Endothelial cell of umbilical vein (primary cell): ENCODE results near the gene NUTF2. TPM values are rescaled to one million over a fixed set of nuclear protein-coding genes. Genes with fewer than 3 reads are reported as not detected.

Experiments used
- BruUV-seq: library from RNA; stranded (reverse); fragments of 400-500 nt; replicated peaks from 2 replicates; lab custom pipeline; 2021; lab: Mats Ljungman, UMichigan
- CTCF ChIA-PET: fragments of 300-600, 350-600 bp; sonication (Branson Sonifier 250); formaldehyde crosslinking; loops from one replicate; lab custom pipeline; 2021; ENCODE audit warnings: antibody characterized with exemption, inconsistent platforms; lab: Charles Lee
- POLR2A ChIA-PET: fragments of 300-600, 350-600 bp; sonication (Branson Sonifier 250); formaldehyde crosslinking; loops from one replicate; lab custom pipeline; 2021; ENCODE audit warnings: antibody characterized with exemption, inconsistent platforms; lab: Charles Lee
- DNase-seq: peaks from one replicate; pipeline ENCODE4 v3.0.0-alpha.2; 2011; ENCODE audit warnings: low read depth, low spot score
- FAIRE-seq: peaks from 2 replicates; lab custom pipeline; 2011; peaks lifted over from hg19 to GRCh38; lab: Jason Lieb, UNC
- H2AFZ ChIP-seq: 2 replicates; pipeline ENCODE4 v1.6.0; 2012; ENCODE audit warnings: low read depth, low read length, control low read depth, inconsistent platforms
- H3K27ac ChIP-seq: 2 replicates; pipeline ENCODE4 v1.5.1; 2011; ENCODE audit warnings: low read depth, mild to moderate bottlenecking, control low read depth, low read length, moderate library complexity; ENCODE audit not compliant: insufficient read depth
- H3K27me3 ChIP-seq, 2 experiments: 2 replicates each; pipeline versions ENCODE4 v1.6.0 to v1.6.1; 2011; ENCODE audit warnings: low read length in 2 of 2, mixed read lengths in 1 of 2; ENCODE audit not compliant: control insufficient read depth in 2 of 2, insufficient read depth in 2 of 2
- H3K36me3 ChIP-seq, 2 experiments: 2 replicates in 1 of 2; 3 replicates in 1 of 2; pipeline ENCODE4 v1.5.1; 2011; ENCODE audit warnings: low read length in 2 of 2, mild to moderate bottlenecking in 1 of 2, moderate library complexity in 1 of 2; ENCODE audit not compliant: control insufficient read depth in 2 of 2, insufficient read depth in 2 of 2; ENCODE audit errors: extremely low read depth in 1 of 2
- H3K4me1 ChIP-seq: 3 replicates; pipeline ENCODE4 v1.5.1; 2011; ENCODE audit warnings: mild to moderate bottlenecking, low read length; ENCODE audit not compliant: control insufficient read depth, insufficient read depth; ENCODE audit errors: extremely low read depth
- H3K4me2 ChIP-seq: 2 replicates; pipeline ENCODE4 v1.6.1; 2011; ENCODE audit warnings: low read length, control low read depth, mixed read lengths; ENCODE audit not compliant: insufficient read depth
- H3K4me3 ChIP-seq, 3 experiments: fragments of 200-600 bp in 1 of 3; sonication (generic), shearing (Covaris generic) in 1 of 3; replicated peaks in 1 of 3; 2 replicates each; pipeline ENCODE4 v1.5.1; 2011 to 2016; ENCODE audit warnings: control low read depth in 3 of 3, low read length in 3 of 3, mild to moderate bottlenecking in 2 of 3, inconsistent platforms in 1 of 3, low read depth in 1 of 3, moderate library complexity in 1 of 3; ENCODE audit not compliant: insufficient read depth in 1 of 3
- H3K79me2 ChIP-seq: 2 replicates; pipeline ENCODE4 v1.6.0; 2012; ENCODE audit warnings: low read length, inconsistent platforms; ENCODE audit not compliant: control insufficient read depth, insufficient read depth
- H3K9ac ChIP-seq: replicated peaks from 2 replicates; pipeline ENCODE3; 2011; ENCODE audit warnings: low read length, control low read depth; ENCODE audit not compliant: insufficient read depth; ENCODE audit errors: extremely low read depth
- H3K9me1 ChIP-seq: replicated peaks from 3 replicates; pipeline ENCODE4 v1.6.0; 2011; ENCODE audit warnings: mild to moderate bottlenecking, low read length; ENCODE audit not compliant: control insufficient read depth, insufficient read depth; ENCODE audit errors: extremely low read depth
- H3K9me3 ChIP-seq: replicated peaks from 2 replicates; pipeline ENCODE4 v1.5.1; 2012; ENCODE audit warnings: low read length, inconsistent platforms; ENCODE audit not compliant: control insufficient read depth, insufficient read depth
- H4K20me1 ChIP-seq: replicated peaks from 2 replicates; pipeline ENCODE3; 2011; ENCODE audit warnings: mild to moderate bottlenecking, low read length; ENCODE audit not compliant: control insufficient read depth, insufficient read depth; ENCODE audit errors: extremely low read depth
- FOS ChIP-seq: IDR thresholded peaks from 2 replicates; pipeline ENCODE4 v1.6.1; 2011; ENCODE audit warnings: mild to moderate bottlenecking, low read length, moderate library complexity, borderline replicate concordance; ENCODE audit not compliant: insufficient read depth
- JUN ChIP-seq: IDR thresholded peaks from 2 replicates; pipeline ENCODE4 v1.6.1; 2011; ENCODE audit warnings: borderline replicate concordance, low read depth; ENCODE audit not compliant: insufficient read length, insufficient read depth
- POLR2AphosphoS5 ChIP-seq: IDR thresholded peaks from 2 replicates; pipeline ENCODE4 v1.6.1; 2012; ENCODE audit warnings: low read depth, mild to moderate bottlenecking, control low read depth, low read length, moderate library complexity; ENCODE audit not compliant: insufficient read depth
- dilution Hi-C: fragments of 300-500 bp; cut with MboI; formaldehyde crosslinking; loops from one replicate; pipeline ENCODE4 v1.15.0; 2019; ENCODE audit warnings: low sequenced_read_pairs; ENCODE audit not compliant: extremely low pct_ligation_motif_present
- intact Hi-C: fragments of 100-400 bp; cut with micrococcal nuclease; formaldehyde crosslinking; loops from one replicate; pipeline ENCODE4 v1.10.0; 2022
- polyA plus RNA-seq, 4 experiments: library from polyadenylated mRNA; depleted of rRNA in 3 of 4; stranded (reverse) in 3 of 4; unstranded in 1 of 4; fragments of >200 nt; gene quantifications; 2 replicates each; pipeline versions ENCODE4 v1.2.1 to v1.2.3, GENCODE V29; 2011 to 2012; ENCODE audit warnings: missing spikeins in 1 of 4
- total RNA-seq: library from RNA; stranded (reverse); gene quantifications from 2 replicates; pipeline ENCODE4 v1.2.3, GENCODE V29; 2021
- TF ChIP-seq, protein P1 (sequence below), 2 donors: IDR thresholded peaks; 1 replicate in 1 of 2; 2 replicates in 1 of 2; pipeline ENCODE4 v1.5.1; 2011; ENCODE audit warnings: low read length in 2 of 2, mild to moderate bottlenecking in 2 of 2, moderate library complexity in 2 of 2, control low read depth in 1 of 2, inconsistent platforms in 1 of 2, low read depth in 1 of 2; ENCODE audit not compliant: insufficient read depth in 1 of 2; ENCODE audit errors: extremely low read depth in 1 of 2
- TF ChIP-seq, protein P2 (sequence below): IDR thresholded peaks from 2 replicates; pipeline ENCODE4 v1.6.1; 2011; ENCODE audit not compliant: insufficient read depth, insufficient read length

Gene NUTF2
- total and polyA plus RNA-seq, 2 donors (not counting 3 experiments of a cell fraction or from before 2014, with no cell fraction given): 208 to 273 TPM

DNA sequence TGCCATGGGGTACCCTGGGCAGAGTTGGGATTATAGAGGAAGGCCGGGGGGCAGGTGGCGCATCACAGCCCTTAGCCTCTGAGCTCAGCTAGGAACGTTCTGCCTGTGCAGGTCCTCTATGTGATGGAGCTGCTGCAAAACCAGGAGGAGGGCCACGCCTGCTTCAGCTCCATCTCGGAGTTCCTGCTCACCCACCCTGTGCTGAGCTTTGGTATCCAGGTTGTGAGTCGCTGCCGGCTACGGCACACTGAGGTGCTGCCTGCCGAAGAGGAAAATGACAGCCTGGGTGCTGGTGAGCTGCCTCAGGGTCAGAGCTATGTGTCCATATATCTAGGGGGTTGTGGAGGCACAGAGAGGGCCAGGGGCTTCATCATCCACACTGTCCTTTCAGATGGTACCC lies 32.1 kb downstream of the NUTF2 start:
- POLR2A ChIA-PET: no interaction called here

More for the DNA sequence above, 32.1 kb downstream of the NUTF2 start:
- Histone ChIP-seq H3K27me3 (no peaks in the 10 kb centered on the region), H3K79me2 (peaks cover 26% of the 10 kb centered on the region), H2AFZ (no peak overlapping the region), H3K36me3 (peaks cover 19 to 77% of the 10 kb centered on the region in 2 experiments), H3K27ac (no peak overlapping the region), H3K9me1 (no peaks in the 10 kb centered on the region), H3K4me2 (no peak overlapping the region), H3K4me3 (no peak overlapping the region), H3K9ac (no peak overlapping the region), H3K9me3 (no peaks in the 10 kb centered on the region), H3K4me1 (peaks cover 8% of the 10 kb centered on the region), H4K20me1 (no peaks in the 10 kb centered on the region)
- CTCF ChIA-PET: interaction anchor here (1.0 to 1.8 kb wide), 2 partner anchors 62 to 162 kb away, joined by 3 to 5 read pairs; no protein-coding TSS in a partner anchor
- TF ChIP-seq, protein P1, sequence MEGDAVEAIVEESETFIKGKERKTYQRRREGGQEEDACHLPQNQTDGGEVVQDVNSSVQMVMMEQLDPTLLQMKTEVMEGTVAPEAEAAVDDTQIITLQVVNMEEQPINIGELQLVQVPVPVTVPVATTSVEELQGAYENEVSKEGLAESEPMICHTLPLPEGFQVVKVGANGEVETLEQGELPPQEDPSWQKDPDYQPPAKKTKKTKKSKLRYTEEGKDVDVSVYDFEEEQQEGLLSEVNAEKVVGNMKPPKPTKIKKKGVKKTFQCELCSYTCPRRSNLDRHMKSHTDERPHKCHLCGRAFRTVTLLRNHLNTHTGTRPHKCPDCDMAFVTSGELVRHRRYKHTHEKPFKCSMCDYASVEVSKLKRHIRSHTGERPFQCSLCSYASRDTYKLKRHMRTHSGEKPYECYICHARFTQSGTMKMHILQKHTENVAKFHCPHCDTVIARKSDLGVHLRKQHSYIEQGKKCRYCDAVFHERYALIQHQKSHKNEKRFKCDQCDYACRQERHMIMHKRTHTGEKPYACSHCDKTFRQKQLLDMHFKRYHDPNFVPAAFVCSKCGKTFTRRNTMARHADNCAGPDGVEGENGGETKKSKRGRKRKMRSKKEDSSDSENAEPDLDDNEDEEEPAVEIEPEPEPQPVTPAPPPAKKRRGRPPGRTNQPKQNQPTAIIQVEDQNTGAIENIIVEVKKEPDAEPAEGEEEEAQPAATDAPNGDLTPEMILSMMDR (IDR thresholded peaks at IDR 0.05; ENCODE audit: extremely low read depth in 1 of 2, insufficient read depth in 1 of 2, low read depth in 1 of 2, low read length in 2 of 2): no peak
- TF ChIP-seq JUN (no peak), POLR2AphosphoS5 (no peak), FOS (no peak)
- TF ChIP-seq, protein P2, sequence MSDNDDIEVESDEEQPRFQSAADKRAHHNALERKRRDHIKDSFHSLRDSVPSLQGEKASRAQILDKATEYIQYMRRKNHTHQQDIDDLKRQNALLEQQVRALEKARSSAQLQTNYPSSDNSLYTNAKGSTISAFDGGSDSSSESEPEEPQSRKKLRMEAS: no peak
- DNase-seq (no peak), FAIRE-seq (no peak)
- intact Hi-C loops: no loop called here
- BruUV-seq: no TSS peak
- dilution Hi-C loops: no loop called here
